SU-DHL-6 (cell line): ENCODE measurements around the gene SRGAP1.

Source experiments
- CTCF ChIP-seq: fragments of 200-600 bp; sonication (generic); IDR thresholded peaks from one replicate; pipeline ENCODE4 v1.5.1; 2017; ENCODE audit warnings: antibody characterized with exemption, mild to moderate bottlenecking, low read length, moderate library complexity; ENCODE audit not compliant: insufficient read depth, poor library complexity, severe bottlenecking
- EZH2phosphoT487 ChIP-seq: fragments of 200-600 bp; sonication (generic), shearing (Covaris generic); conservative IDR thresholded peaks from 2 replicates; pipeline ENCODE4 v1.6.1; 2018; ENCODE audit warnings: mild to moderate bottlenecking, antibody characterized with exemption, low read length, moderate library complexity, mixed read lengths

- no peak for TF ChIP-seq CTCF
- no peak for TF ChIP-seq EZH2phosphoT487
Observed at GRCh38 chr12:64018524-64018923, 174.0 kb downstream of the SRGAP1 start.
